WTC11 (cell line): ENCODE results near the gene CFAP97.

ENCODE experiments used
- ATF3 ChIP-seq: sonication (generic); formaldehyde crosslinking; conservative IDR thresholded peaks from 2 replicates; pipeline ENCODE4 v1.8.1; 2022; ENCODE audit warnings: mild to moderate bottlenecking, missing genetic modification reagents
- E2F5 ChIP-seq: sonication (generic); formaldehyde crosslinking; IDR thresholded peaks from 2 replicates; pipeline ENCODE4 v1.8.1; 2022; ENCODE audit warnings: mild to moderate bottlenecking, moderate library complexity, missing genetic modification reagents
- FOXP1 ChIP-seq: sonication (generic); formaldehyde crosslinking; IDR thresholded peaks from 2 replicates; pipeline ENCODE4 v1.8.0; 2022; ENCODE audit warnings: missing genetic modification reagents, mild to moderate bottlenecking, moderate library complexity, borderline replicate concordance
- GABPB1 ChIP-seq: sonication (generic); formaldehyde crosslinking; IDR thresholded peaks from 2 replicates; pipeline ENCODE4 v1.8.1; 2023; ENCODE audit warnings: mild to moderate bottlenecking, missing genetic modification reagents
- NFYB ChIP-seq: sonication (generic); formaldehyde crosslinking; conservative IDR thresholded peaks from 2 replicates; pipeline ENCODE4 v1.8.0; 2022; ENCODE audit warnings: low read depth, missing genetic modification reagents
- ZSCAN18 ChIP-seq: fragments of 250-450 bp; sonication (Bioruptor Pico); IDR thresholded peaks from 2 replicates; pipeline ENCODE4 v2.1.2; 2022; ENCODE audit warnings: mild to moderate bottlenecking, moderate library complexity

- no peak for TF ChIP-seq ZSCAN18 (CRISPR knock-in tag)
- peak; percentile 78 for TF ChIP-seq NFYB
- peak; percentile 91; the same call in 1 of the 2 replicates for TF ChIP-seq E2F5 (CRISPR knock-in tag)
- TF ChIP-seq GABPB1 (CRISPR knock-in tag): peak; percentile 80
- TF ChIP-seq ATF3: no peak
- TF ChIP-seq FOXP1 (CRISPR knock-in tag): peak; percentile 93
Observed at GRCh38 chr4:185142912-185143600, 60.7 kb downstream of the CFAP97 start, which contains the start of gene SLC25A4.
